H1 (cell line): ENCODE data around the gene PRKN. TPM values are rescaled to one million over a fixed set of nuclear protein-coding genes. Genes with fewer than 3 reads are reported as not detected.

Experiments used
- CTCF ChIA-PET: fragments of 300-600 bp; sonication (Branson Sonifier 250); formaldehyde crosslinking; loops from one replicate; lab custom pipeline; 2021; ENCODE audit not compliant: partially characterized antibody; lab: Charles Lee
- POLR2A ChIA-PET: fragments of 300-600 bp; sonication (Branson Sonifier 250); formaldehyde crosslinking; loops from one replicate; lab custom pipeline; 2021; ENCODE audit warnings: inconsistent platforms; ENCODE audit not compliant: partially characterized antibody; lab: Charles Lee
- DNase-seq, 2 experiments: peaks; one replicate each; pipeline versions ENCODE4 v3.0.0 to v3.0.0-alpha.2; 2010 to 2022; ENCODE audit warnings: low spot score in 2 of 2, low read depth in 1 of 2, mixed read lengths in 1 of 2
- FAIRE-seq: peaks from 2 replicates; lab custom pipeline; 2011; peaks lifted over from hg19 to GRCh38; lab: Jason Lieb, UNC
- H2AFZ ChIP-seq: 2 replicates; pipeline ENCODE4 v1.8.1; 2012; ENCODE audit warnings: low read length, inconsistent platforms
- H2AK5ac ChIP-seq: 2 replicates; pipeline ENCODE4 v1.6.1; 2013; ENCODE audit warnings: low read depth, low read length
- H2BK120ac ChIP-seq: replicated peaks from 2 replicates; pipeline ENCODE3; 2013; ENCODE audit warnings: low read depth, low read length, inconsistent platforms
- H2BK12ac ChIP-seq: 2 replicates; pipeline ENCODE4 v1.6.1; 2013; ENCODE audit warnings: low read depth, low read length
- H2BK15ac ChIP-seq: 2 replicates; pipeline ENCODE4 v1.6.1; 2013; ENCODE audit warnings: low read length
- H2BK20ac ChIP-seq: 2 replicates; pipeline ENCODE4 v1.6.1; 2013; ENCODE audit warnings: low read length
- H2BK5ac ChIP-seq: 2 replicates; pipeline ENCODE4 v1.6.1; 2013; ENCODE audit warnings: low read depth, low read length
- H3K14ac ChIP-seq: 2 replicates; pipeline ENCODE4 v1.6.1; 2013; ENCODE audit warnings: inconsistent platforms; ENCODE audit not compliant: insufficient read length
- H3K18ac ChIP-seq: 2 replicates; pipeline ENCODE4 v1.6.1; 2013; ENCODE audit warnings: low read length; ENCODE audit errors: extremely low read depth
- H3K23ac ChIP-seq: 2 replicates; pipeline ENCODE4 v1.6.1; 2013; ENCODE audit warnings: inconsistent platforms; ENCODE audit not compliant: insufficient read length
- H3K23me2 ChIP-seq: 2 replicates; pipeline ENCODE4 v1.6.1; 2013; ENCODE audit warnings: low read depth, low read length
- H3K27ac ChIP-seq: 2 replicates; pipeline ENCODE4 v1.6.1; 2011; ENCODE audit warnings: low read depth, low read length, inconsistent platforms
- H3K27me3 ChIP-seq, 4 experiments: replicated peaks in 1 of 4; 1 replicate in 1 of 4; 2 replicates in 3 of 4; pipeline versions ENCODE4 v1.6.1 to v1.8.1; 2011 to 2013; ENCODE audit warnings: low read length in 3 of 4, mild to moderate bottlenecking in 3 of 4, inconsistent platforms in 2 of 4, mixed read lengths in 2 of 4, moderate library complexity in 1 of 4; ENCODE audit not compliant: control insufficient read depth in 3 of 4, insufficient read depth in 3 of 4; ENCODE audit errors: extremely low read depth in 1 of 4
- H3K36me3 ChIP-seq, 4 experiments: 2 replicates each; pipeline versions ENCODE4 v1.6.1 to v1.8.1; 2011 to 2013; ENCODE audit warnings: mild to moderate bottlenecking in 4 of 4, low read length in 3 of 4, moderate library complexity in 2 of 4, control low read depth in 1 of 4, inconsistent platforms in 1 of 4; ENCODE audit not compliant: insufficient read depth in 4 of 4, control insufficient read depth in 2 of 4
- H3K4ac ChIP-seq: replicated peaks from 2 replicates; pipeline ENCODE3; 2013; ENCODE audit warnings: low read length, low read depth, mixed read lengths, inconsistent platforms; ENCODE audit not compliant: insufficient read length
- H3K4me1 ChIP-seq, 4 experiments: replicated peaks in 1 of 4; 1 replicate in 1 of 4; 2 replicates in 3 of 4; pipeline versions ENCODE4 v1.6.1 to v1.8.1; 2011 to 2013; ENCODE audit warnings: low read length in 3 of 4, inconsistent platforms in 2 of 4, mixed read lengths in 1 of 4; ENCODE audit not compliant: insufficient read depth in 4 of 4, control insufficient read depth in 3 of 4
- H3K4me2 ChIP-seq, 2 experiments: 2 replicates each; pipeline versions ENCODE4 v1.6.1 to v1.8.1; 2011 to 2013; ENCODE audit warnings: low read depth in 2 of 2, low read length in 2 of 2, control low read depth in 1 of 2, inconsistent platforms in 1 of 2, mild to moderate bottlenecking in 1 of 2; ENCODE audit not compliant: insufficient read depth in 1 of 2
- H3K4me3 ChIP-seq, 4 experiments: fragments of 200-600, 300-600 bp in 1 of 4; sonication (generic), shearing (Covaris generic), sonication (Bioruptor Twin) in 1 of 4; 2 replicates each; pipeline versions ENCODE4 v1.5.1 to v1.8.1; 2011 to 2016; ENCODE audit warnings: low read length in 4 of 4, low read depth in 3 of 4, control low read depth in 2 of 4, inconsistent platforms in 2 of 4, mild to moderate bottlenecking in 2 of 4, mixed read lengths in 1 of 4, moderate library complexity in 1 of 4; ENCODE audit not compliant: insufficient read depth in 2 of 4; ENCODE audit errors: extremely low read depth in 1 of 4
- H3K56ac ChIP-seq: replicated peaks from 2 replicates; pipeline ENCODE3; 2013; ENCODE audit warnings: low read depth, mild to moderate bottlenecking, mixed read lengths, low read length, inconsistent platforms; ENCODE audit not compliant: insufficient read length
- H3K79me1 ChIP-seq: 2 replicates; pipeline ENCODE4 v1.6.1; 2013; ENCODE audit warnings: low read depth, low read length, control low read depth
- H3K79me2 ChIP-seq, 2 experiments: 2 replicates each; pipeline versions ENCODE4 v1.6.1 to v1.8.1; 2012 to 2013; ENCODE audit warnings: low read length in 2 of 2, mild to moderate bottlenecking in 2 of 2, inconsistent platforms in 1 of 2; ENCODE audit not compliant: insufficient read depth in 2 of 2, control insufficient read depth in 1 of 2
- H3K9ac ChIP-seq, 4 experiments: replicated peaks in 1 of 4; 1 replicate in 1 of 4; 2 replicates in 3 of 4; pipeline versions ENCODE4 v1.6.1 to v1.8.1; 2011 to 2013; ENCODE audit warnings: low read depth in 3 of 4, low read length in 3 of 4, control low read depth in 2 of 4, mild to moderate bottlenecking in 2 of 4, moderate library complexity in 2 of 4, inconsistent platforms in 1 of 4; ENCODE audit errors: extremely low read depth in 1 of 4
- H3K9me3 ChIP-seq, 2 experiments: 2 replicates each; pipeline versions ENCODE4 v1.6.1 to v1.8.1; 2012 to 2013; ENCODE audit warnings: mild to moderate bottlenecking in 2 of 2, moderate library complexity in 2 of 2, control low read depth in 1 of 2, inconsistent platforms in 1 of 2, low read depth in 1 of 2, low read length in 1 of 2, mixed read lengths in 1 of 2; ENCODE audit not compliant: insufficient read depth in 2 of 2
- H4K20me1 ChIP-seq, 2 experiments: replicated peaks in 1 of 2; 2 replicates each; pipeline versions ENCODE3 to v1.8.1; 2011 to 2013; ENCODE audit warnings: inconsistent platforms in 2 of 2, low read length in 2 of 2, mild to moderate bottlenecking in 1 of 2; ENCODE audit not compliant: insufficient read depth in 2 of 2, control insufficient read depth in 1 of 2
- H4K5ac ChIP-seq: 2 replicates; pipeline ENCODE4 v1.6.1; 2013; ENCODE audit warnings: low read length, low read depth, mixed read lengths, inconsistent platforms; ENCODE audit not compliant: insufficient read length
- H4K8ac ChIP-seq: 2 replicates; pipeline ENCODE4 v1.8.0; 2013; ENCODE audit warnings: mild to moderate bottlenecking, moderate library complexity, low read length, inconsistent platforms; ENCODE audit not compliant: insufficient read depth; ENCODE audit errors: extremely low read depth
- H4K91ac ChIP-seq: replicated peaks from 2 replicates; pipeline ENCODE3; 2013; ENCODE audit warnings: low read length, mixed read lengths, inconsistent platforms; ENCODE audit not compliant: insufficient read length
- ASH2L ChIP-seq: fragments of 200-600, 300-600 bp; sonication (generic); IDR thresholded peaks from one replicate; pipeline ENCODE4 v1.7.1; 2017; ENCODE audit warnings: low read length
- CHD1 ChIP-seq: IDR thresholded peaks from 2 replicates; pipeline ENCODE4 v1.6.1; 2012; ENCODE audit warnings: low read depth, low read length, improper control_type of control experiment
- EP300 ChIP-seq, 2 experiments: IDR thresholded peaks; 1 replicate in 1 of 2; 2 replicates in 1 of 2; pipeline ENCODE4 v1.6.1; 2011 to 2012; ENCODE audit warnings: low read depth in 2 of 2, low read length in 2 of 2, mild to moderate bottlenecking in 2 of 2, borderline replicate concordance in 1 of 2, inconsistent platforms in 1 of 2, moderate library complexity in 1 of 2
- GTF2F1 ChIP-seq: IDR thresholded peaks from 2 replicates; pipeline ENCODE4 v1.6.1; 2012; ENCODE audit warnings: low read depth, low read length, improper control_type of control experiment, borderline replicate concordance
- KDM1A ChIP-seq: fragments of 200-600, 300-600 bp; sonication (generic); IDR thresholded peaks from 2 replicates; pipeline ENCODE4 v1.7.1; 2016; ENCODE audit warnings: mild to moderate bottlenecking, low read length, borderline replicate concordance
- NRF1 ChIP-seq: IDR thresholded peaks from 2 replicates; pipeline ENCODE4 v1.6.1; 2011; ENCODE audit warnings: mild to moderate bottlenecking, low read depth, low read length, improper control_type of control experiment
- POLR2A ChIP-seq, 2 experiments: IDR thresholded peaks; 1 replicate in 1 of 2; 2 replicates in 1 of 2; pipeline ENCODE4 v1.6.1; 2011; ENCODE audit warnings: low read depth in 2 of 2, low read length in 2 of 2, mild to moderate bottlenecking in 2 of 2; ENCODE audit errors: control extremely low read depth in 1 of 2
- RXRA ChIP-seq: IDR thresholded peaks from 2 replicates; pipeline ENCODE4 v1.6.1; 2011; ENCODE audit warnings: low read depth, mild to moderate bottlenecking, low read length, moderate library complexity; ENCODE audit not compliant: insufficient read depth
- SIN3A ChIP-seq, 2 experiments: IDR thresholded peaks in 1 of 2; conservative IDR thresholded peaks in 1 of 2; 2 replicates each; pipeline ENCODE4 v1.6.1; 2011 to 2012; ENCODE audit warnings: low read length in 2 of 2, improper control_type of control experiment in 1 of 2, low read depth in 1 of 2, mild to moderate bottlenecking in 1 of 2
- TCF12 ChIP-seq: IDR thresholded peaks from 2 replicates; pipeline ENCODE4 v1.6.1; 2011; ENCODE audit warnings: low read depth, mild to moderate bottlenecking, low read length
- TEAD4 ChIP-seq: IDR thresholded peaks from 2 replicates; pipeline ENCODE4 v1.6.1; 2012; ENCODE audit warnings: low read depth, low read length, inconsistent platforms, mixed read lengths
- WGBS, 2 experiments: shearing (Covaris generic) in 1 of 2; methylation state at CpG; one replicate each; pipeline versions ENCODE4 v1.1.6 to v1.1.7; 2013 to 2015; ENCODE audit warnings: low lambda C conversion rate in 2 of 2, mixed read lengths in 2 of 2, inconsistent platforms in 1 of 2, low coverage in 1 of 2, missing lambda C conversion rate in 1 of 2; ENCODE audit not compliant: insufficient replicate concordance in 2 of 2, insufficient coverage in 1 of 2, insufficient read length in 1 of 2; ENCODE audit errors: extremely low coverage in 1 of 2, missing lambda C conversion rate in 1 of 2; 5-methylcytosine and 5-hydroxymethylcytosine counted together
- polyA plus RNA-seq, 7 experiments: library from polyadenylated mRNA; depleted of rRNA in 3 of 7; stranded (reverse) in 5 of 7; unstranded in 2 of 7; fragments of >200 nt in 5 of 7; fragments of 200-250 nt in 2 of 7; gene quantifications; 1 replicate in 5 of 7; 2 replicates in 1 of 7; 4 replicates in 1 of 7; pipeline versions ENCODE4 v1.2.1 to v1.2.3, GENCODE V29; 2011 to 2013; ENCODE audit warnings: missing spikeins in 2 of 7, mixed read lengths in 2 of 7
- total RNA-seq: library from RNA; stranded (reverse); fragmentation: NEBNext Ultra II Directional; extraction: Animal tissue kit (Norgen Biotek cat#: 25700); gene quantifications from 2 replicates; pipeline ENCODE4 v1.2.1, GENCODE V29; 2021

Gene PRKN
- total and polyA plus RNA-seq, 2 of the 8 experiments (the other 6 are each of a cell fraction or from before 2014, with no cell fraction given) = 0.13 to 0.29 TPM

GRCh38 chr6:161434350-161434749 is 1293.2 kb downstream of the PRKN start:
- no peak overlapping the region for H4K8ac ChIP-seq
- H2BK20ac ChIP-seq = no peak overlapping the region
- H3K4ac ChIP-seq = no peak overlapping the region
- H3K9ac ChIP-seq = no peak overlapping the region
- H3K36me3 ChIP-seq = no peaks in the 10 kb centered on the region
- no peak overlapping the region for H4K5ac ChIP-seq
- 0 out of 2 replicates have a peak overlapping the region, but pooled peaks have one; percentile 26 for H2AFZ ChIP-seq
- H3K23me2 ChIP-seq = no peaks in the 10 kb centered on the region
- no peaks in the 10 kb centered on the region for H3K79me2 ChIP-seq
- 86% methylated on average over 9 of the region's 9 CpGs; no CpG with 5 or more reads in 1 of the 2 experiments for WGBS, 2 experiments
- ChIA-PET POLR2A (no interaction called here), CTCF (interaction anchor here (0.9 to 2.1 kb wide), 3 partner anchors 16 to 261 kb away, joined by 3 to 7 read pairs (median 4); no protein-coding TSS in a partner anchor)
- FAIRE-seq = no peak
- H3K4me2 ChIP-seq = no peak overlapping the region
- no peaks in the 10 kb centered on the region for H3K27me3 ChIP-seq
- no peak overlapping the region for H4K91ac ChIP-seq
- H2AK5ac ChIP-seq = no peak overlapping the region
- no peak overlapping the region for H2BK12ac ChIP-seq
- no peak overlapping the region for H2BK120ac ChIP-seq
- H3K79me1 ChIP-seq = no peaks in the 10 kb centered on the region
- H3K14ac ChIP-seq = no peak overlapping the region
- no peaks in the 10 kb centered on the region for H3K4me1 ChIP-seq
- H3K27ac ChIP-seq = no peak overlapping the region
- H3K9me3 ChIP-seq = peaks cover 4 to 6% of the 10 kb centered on the region in 2 experiments; a peak in 1 of 4 replicates
- no peak overlapping the region for H3K4me3 ChIP-seq
- H4K20me1 ChIP-seq = no peaks in the 10 kb centered on the region
- H2BK15ac ChIP-seq = no peak overlapping the region
- no peak overlapping the region for H2BK5ac ChIP-seq
- H3K56ac ChIP-seq = no peak overlapping the region
- no peak overlapping the region for H3K23ac ChIP-seq
- no peak for TF ChIP-seq TEAD4
- TF ChIP-seq KDM1A = no peak
- no peak for TF ChIP-seq ASH2L
- no peak for TF ChIP-seq EP300 (IDR thresholded peaks at IDR 0.05; ENCODE audit: borderline replicate concordance in 1 of 2, low read depth in 2 of 2, low read length in 2 of 2)
- TF ChIP-seq TCF12 = no peak
- TF ChIP-seq GTF2F1 = no peak
- no peak for TF ChIP-seq SIN3A (conservative IDR thresholded peaks at IDR 0.05 in 1 of 2, IDR thresholded peaks at IDR 0.05 in 1 of 2; ENCODE audit: low read depth in 1 of 2, low read length in 2 of 2)
- TF ChIP-seq CHD1 = no peak
- TF ChIP-seq POLR2A (IDR thresholded peaks at IDR 0.05; ENCODE audit: control extremely low read depth in 1 of 2, low read depth in 2 of 2, low read length in 2 of 2) = no peak
- TF ChIP-seq RXRA = no peak
- TF ChIP-seq NRF1 = no peak
- TF ChIP-seq, all 59 proteins: peak for 0
- DNase-seq = no peak
- H3K18ac ChIP-seq = no peak overlapping the region
